HepG2 (cell line): ENCODE measurements around the gene IFIT1. TPM values are rescaled to one million over a fixed set of nuclear protein-coding genes. Genes with fewer than 3 reads are reported as not detected.

Experiments
- CREB3 ChIP-seq: sonication (generic); formaldehyde crosslinking; IDR thresholded peaks from 2 replicates; pipeline ENCODE4 v1.5.0; 2020; ENCODE audit warnings: missing genetic modification reagents
- ETV5 ChIP-seq: IDR thresholded peaks from 2 replicates; pipeline ENCODE4 v1.6.1; 2018; ENCODE audit warnings: missing biosample characterization, missing genetic modification reagents, inconsistent platforms, borderline replicate concordance
- FOXJ3 ChIP-seq: sonication (generic); formaldehyde crosslinking; IDR thresholded peaks from 2 replicates; pipeline ENCODE4 v1.4.0; 2020; ENCODE audit warnings: missing genetic modification reagents, mild to moderate bottlenecking, borderline replicate concordance
- MAFG ChIP-seq: sonication (generic); formaldehyde crosslinking; IDR thresholded peaks from 2 replicates; pipeline ENCODE4 v1.5.1; 2020; ENCODE audit warnings: mild to moderate bottlenecking, missing genetic modification reagents
- MAX ChIP-seq: IDR thresholded peaks from 2 replicates; pipeline ENCODE4 v1.6.1; 2012; ENCODE audit warnings: inconsistent platforms
- MLXIP ChIP-seq: sonication (generic); formaldehyde crosslinking; IDR thresholded peaks from 2 replicates; pipeline ENCODE4 v1.9.0; 2021; ENCODE audit warnings: missing genetic modification reagents, borderline replicate concordance
- NBN ChIP-seq: fragments of 450-650 bp; conservative IDR thresholded peaks from 2 replicates; pipeline ENCODE4 v1.6.1; 2017
- PAF1 ChIP-seq: IDR thresholded peaks from 2 replicates; pipeline ENCODE4 v1.6.1; 2016; ENCODE audit warnings: missing genetic modification reagents, missing compliant biosample characterization
- PAX8 ChIP-seq: sonication (generic); formaldehyde crosslinking; IDR thresholded peaks from 2 replicates; pipeline ENCODE4 v1.8.0; 2022; ENCODE audit warnings: mild to moderate bottlenecking, missing genetic modification reagents, borderline replicate concordance
- POLR2G ChIP-seq: fragments of 200-400 bp; formaldehyde crosslinking; IDR thresholded peaks from 2 replicates; pipeline ENCODE4 v1.6.1; 2018; ENCODE audit warnings: mild to moderate bottlenecking, low read depth, low read length, moderate library complexity
- PPARG ChIP-seq: conservative IDR thresholded peaks from 2 replicates; pipeline ENCODE4 v1.6.1; 2016; ENCODE audit warnings: missing biosample characterization, missing genetic modification reagents
- SIN3A ChIP-seq: IDR thresholded peaks from 2 replicates; pipeline ENCODE4 v1.6.1; 2011; ENCODE audit warnings: low read depth, mild to moderate bottlenecking, control low read depth, low read length, borderline replicate concordance
- TCF7L2 ChIP-seq: IDR thresholded peaks from 2 replicates; pipeline ENCODE4 v1.6.1; 2011; ENCODE audit warnings: mild to moderate bottlenecking, low read depth, low read length, moderate library complexity
- XBP1 ChIP-seq: sonication (generic); formaldehyde crosslinking; IDR thresholded peaks from 2 replicates; pipeline ENCODE4 v1.5.0; 2020; ENCODE audit warnings: missing genetic modification reagents
- YY1 ChIP-seq: IDR thresholded peaks from 2 replicates; pipeline ENCODE4 v1.6.1; 2011; ENCODE audit warnings: low read length, low read depth, moderate library complexity, mild to moderate bottlenecking; ENCODE audit not compliant: insufficient read depth, insufficient replicate concordance
- ZBTB26 ChIP-seq: IDR thresholded peaks from 2 replicates; pipeline ENCODE4 v1.6.1; 2016; ENCODE audit warnings: missing compliant biosample characterization, missing genetic modification reagents, borderline replicate concordance
- ZFP91 ChIP-seq: sonication (generic); formaldehyde crosslinking; IDR thresholded peaks from 2 replicates; pipeline ENCODE4 v1.9.0; 2022; ENCODE audit warnings: missing genetic modification reagents, mild to moderate bottlenecking, borderline replicate concordance
- ZFYVE20 ChIP-seq: sonication (generic); formaldehyde crosslinking; IDR thresholded peaks from 2 replicates; pipeline ENCODE4 v1.8.0; 2023; ENCODE audit warnings: low read depth, mild to moderate bottlenecking, moderate library complexity, missing genetic modification reagents, borderline replicate concordance
- ZNF232 ChIP-seq: sonication (generic); formaldehyde crosslinking; IDR thresholded peaks from 2 replicates; pipeline ENCODE4 v1.4.0; 2020; ENCODE audit warnings: missing genetic modification reagents, borderline replicate concordance
- ZNF432 ChIP-seq: sonication (generic); formaldehyde crosslinking; IDR thresholded peaks from 2 replicates; pipeline ENCODE4 v1.5.0; 2020; ENCODE audit warnings: missing genetic modification reagents, mild to moderate bottlenecking, borderline replicate concordance
- ZNF619 ChIP-seq: sonication (generic); formaldehyde crosslinking; IDR thresholded peaks from 2 replicates; pipeline ENCODE4 v1.4.0; 2020; ENCODE audit warnings: mild to moderate bottlenecking, missing genetic modification reagents
- ZNF891 ChIP-seq: sonication (generic); formaldehyde crosslinking; IDR thresholded peaks from 2 replicates; pipeline ENCODE4 v1.5.0; 2020; ENCODE audit warnings: mild to moderate bottlenecking, missing genetic modification reagents
- polyA plus RNA-seq, 8 experiments: library from polyadenylated mRNA; depleted of rRNA in 3 of 8; stranded (reverse) in 7 of 8; unstranded in 1 of 8; fragments of >200 nt; fragmentation: Illumina TruSeq in 4 of 8; extraction: Trizol in 4 of 8; gene quantifications; 2 replicates each; pipeline versions ENCODE4 v1.2.1 to v1.2.3, GENCODE V29; 2011 to 2016; ENCODE audit warnings: low read depth in 4 of 8, missing spikeins in 1 of 8, mixed read lengths in 1 of 8; ENCODE audit not compliant: insufficient read depth in 1 of 8
- total RNA-seq, 5 experiments: library from RNA; depleted of rRNA; stranded (reverse); fragments of >200 nt; fragmentation: Illumina TruSeq; extraction: Trizol; gene quantifications; 2 replicates each; pipeline ENCODE4 v1.2.3, GENCODE V29; 2016; ENCODE audit warnings: low read depth in 1 of 5

IFIT1 gene
- total and polyA plus RNA-seq, 2 of the 13 experiments (the other 11 are each of a cell fraction or from before 2014, with no cell fraction given), result 1.5 to 5.5 TPM

GRCh38 chr10:89414879-89415821 is 22.7 kb downstream of the IFIT1 start (continued):
- TF ChIP-seq ZNF232 (CRISPR knock-in tag) (no peak), NBN (no peak), MLXIP (CRISPR knock-in tag) (no peak), CREB3 (peak; percentile 19; the same call in 1 of the 2 replicates), MAFG (CRISPR knock-in tag) (no peak), ZNF619 (no peak), ZFYVE20 (no peak), FOXJ3 (CRISPR knock-in tag) (peak; percentile 31; the same call in 1 of the 2 replicates), MAX (no peak; the same call in none of the 2 replicates), YY1 (peak; percentile 24), TCF7L2 (no peak), XBP1 (CRISPR knock-in tag) (no peak), PAF1 (CRISPR knock-in tag) (no peak), PPARG (no peak), PAX8 (CRISPR knock-in tag) (no peak), POLR2G (peak; percentile 43; the same call in 1 of the 2 replicates), ETV5 (CRISPR knock-in tag) (0 out of 2 replicates have a peak, but pooled peaks have one; percentile 6), SIN3A (no peak), ZFP91 (CRISPR knock-in tag) (peak; percentile 49; the same call in 1 of the 2 replicates), ZNF891 (CRISPR knock-in tag) (0 out of 2 replicates have a peak, but pooled peaks have one; percentile 35), ZBTB26 (CRISPR knock-in tag) (peak; percentile 15; the same call in 1 of the 2 replicates), ZNF432 (CRISPR knock-in tag) (no peak)
